ENCODE results near the gene TPPP3.

TPPP3 gene

DNA sequence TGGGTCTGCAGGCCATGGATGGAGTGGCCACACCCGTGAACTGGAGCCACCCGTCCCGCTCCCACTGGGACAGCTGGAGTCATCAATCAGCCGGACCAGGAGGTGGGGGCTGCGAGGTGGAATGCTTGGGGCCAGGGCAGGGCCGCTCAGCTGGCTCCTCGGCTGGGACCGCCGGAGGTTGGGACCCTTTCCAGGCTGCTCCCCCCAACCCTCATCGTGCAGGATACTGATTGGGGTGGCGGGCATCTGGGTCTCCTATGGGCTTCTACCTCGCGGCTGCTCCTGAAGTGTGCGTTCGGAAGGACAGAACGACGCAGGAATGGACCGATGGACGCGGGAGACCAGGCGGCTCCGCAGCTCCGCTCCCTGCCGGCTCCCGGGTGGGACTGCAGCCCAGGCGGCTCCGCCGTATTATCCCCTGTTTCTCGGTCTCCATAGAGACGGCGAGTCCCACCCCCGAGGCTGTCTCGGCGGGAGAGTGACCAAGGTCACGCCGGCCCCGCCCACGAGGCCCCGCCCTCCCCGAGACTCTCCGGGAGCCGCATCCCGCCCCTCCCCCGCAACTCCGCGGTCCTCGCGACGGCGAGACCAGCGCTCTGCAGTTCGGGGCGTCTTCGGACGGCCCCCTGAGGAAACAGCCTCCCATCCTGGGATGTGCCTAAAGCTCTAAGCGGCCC is at the start of gene TPPP3:
Gene TPPP3, minus strand, starts transcription at position 388 of the 677 bp plus-strand sequence. CDS start 2,387 bp downstream, outside the sequence.
- DNase-seq (ENCODE audit: low read depth), result no peak

DNA sequence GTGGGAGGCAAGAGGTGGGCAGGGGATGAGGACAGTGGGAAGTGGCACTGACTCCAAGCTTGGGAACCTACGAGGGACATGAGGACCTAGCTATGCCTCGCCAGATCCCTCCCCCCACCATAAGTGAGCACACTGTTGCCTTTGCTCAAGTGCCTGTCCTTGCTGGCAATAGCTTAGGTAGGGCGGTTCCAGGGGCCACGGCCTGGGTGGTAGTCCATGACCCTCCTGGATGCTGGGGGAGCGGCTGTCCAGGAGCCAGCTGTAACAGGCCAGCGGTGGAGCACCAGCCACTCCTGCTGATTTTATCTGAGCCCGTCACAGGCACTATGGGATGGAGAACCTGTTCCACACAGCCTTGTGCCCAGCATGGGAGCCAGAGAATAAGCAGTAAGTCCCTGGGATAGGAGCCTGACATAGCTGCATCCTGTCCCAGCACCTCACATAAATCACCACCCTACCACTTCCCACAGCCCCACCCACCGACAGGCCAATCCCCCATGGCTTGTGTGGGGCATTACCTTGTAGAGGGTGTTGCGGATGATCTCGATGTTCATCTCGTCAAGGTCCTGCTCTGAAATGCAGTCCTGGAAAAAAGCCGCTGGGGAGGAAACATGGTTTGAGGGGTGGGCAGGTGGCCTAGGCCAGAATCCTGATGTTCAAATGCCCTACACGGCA is 49.4 kb upstream of the TPPP3 start:
- no peak for DNase-seq (ENCODE audit: low read depth)

DNA sequence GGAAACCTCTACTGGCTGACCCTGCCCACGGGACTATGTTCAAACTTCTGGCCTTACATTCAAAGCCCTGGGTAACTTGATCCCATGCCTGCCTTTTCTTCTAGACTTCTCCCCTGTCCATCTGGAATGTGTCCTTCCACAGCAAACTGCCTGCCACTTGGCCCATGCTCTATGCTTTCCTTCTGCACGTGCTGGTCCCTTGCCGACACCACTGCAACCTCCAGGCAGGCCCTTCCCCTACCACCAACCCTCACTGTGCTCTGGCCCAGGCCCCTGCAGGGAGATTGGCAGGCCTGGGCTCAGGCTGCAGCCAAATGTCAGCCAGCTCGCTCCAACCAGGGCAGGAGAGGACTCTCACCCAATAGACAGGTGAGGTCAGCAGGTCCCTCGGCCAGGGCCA is 48.6 kb upstream of the TPPP3 start:
- DNase-seq (ENCODE audit: low read depth), result no peak

DNA sequence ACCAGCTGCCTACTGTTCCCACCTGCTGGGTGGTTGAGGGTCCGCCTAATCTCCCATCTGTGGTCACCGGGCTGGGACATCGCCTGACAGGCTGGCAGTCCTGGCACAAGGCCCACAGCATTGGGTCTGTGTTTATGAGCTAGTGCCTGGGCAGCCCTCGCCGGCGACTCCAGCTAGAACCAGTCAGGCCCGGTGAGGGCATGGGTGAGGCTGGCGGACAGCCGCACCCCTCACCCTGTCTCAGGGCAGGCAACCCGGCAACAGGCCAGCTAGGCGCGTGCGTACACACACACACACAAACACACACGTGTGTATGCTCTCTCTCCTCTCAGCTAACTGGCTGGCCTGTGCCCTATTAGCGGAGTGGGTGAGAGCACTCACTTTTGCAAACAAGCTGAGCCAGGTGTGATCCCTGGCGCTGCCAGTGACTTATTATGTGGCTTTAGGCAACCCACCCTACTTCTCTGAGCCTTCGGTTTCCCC is 48.0 kb upstream of the TPPP3 start:
- no peak for DNase-seq (ENCODE audit: low read depth)

DNA sequence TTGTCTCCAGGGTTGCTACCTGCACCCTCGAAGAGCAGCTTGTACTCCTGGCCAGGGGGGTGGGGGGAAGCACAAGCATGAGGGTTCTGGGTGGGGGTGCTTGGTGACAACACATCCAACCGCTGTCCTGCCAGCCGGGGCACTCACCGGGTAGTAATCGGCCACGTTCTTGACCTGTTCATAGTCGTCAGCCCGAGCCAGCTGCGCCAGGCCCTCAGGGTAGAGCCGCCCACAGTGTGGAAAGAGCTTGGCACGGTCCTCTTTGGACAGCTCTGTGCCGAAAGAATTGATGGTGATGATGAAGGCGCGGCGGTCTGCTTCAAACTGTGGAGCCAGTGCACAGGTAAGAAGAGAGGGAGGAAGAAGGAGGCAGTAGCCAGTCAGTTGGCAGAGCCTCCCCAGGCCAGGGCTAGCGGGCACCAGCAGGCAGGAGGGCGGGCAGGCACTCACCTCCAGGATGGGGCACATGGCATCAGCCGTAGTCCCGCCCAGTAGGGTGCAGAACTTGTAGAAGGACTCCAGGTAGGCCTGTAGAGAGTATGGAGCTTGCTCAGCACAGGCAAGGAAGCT is 45.6 kb upstream of the TPPP3 start:
- DNase-seq (ENCODE audit: low read depth), result no peak

DNA sequence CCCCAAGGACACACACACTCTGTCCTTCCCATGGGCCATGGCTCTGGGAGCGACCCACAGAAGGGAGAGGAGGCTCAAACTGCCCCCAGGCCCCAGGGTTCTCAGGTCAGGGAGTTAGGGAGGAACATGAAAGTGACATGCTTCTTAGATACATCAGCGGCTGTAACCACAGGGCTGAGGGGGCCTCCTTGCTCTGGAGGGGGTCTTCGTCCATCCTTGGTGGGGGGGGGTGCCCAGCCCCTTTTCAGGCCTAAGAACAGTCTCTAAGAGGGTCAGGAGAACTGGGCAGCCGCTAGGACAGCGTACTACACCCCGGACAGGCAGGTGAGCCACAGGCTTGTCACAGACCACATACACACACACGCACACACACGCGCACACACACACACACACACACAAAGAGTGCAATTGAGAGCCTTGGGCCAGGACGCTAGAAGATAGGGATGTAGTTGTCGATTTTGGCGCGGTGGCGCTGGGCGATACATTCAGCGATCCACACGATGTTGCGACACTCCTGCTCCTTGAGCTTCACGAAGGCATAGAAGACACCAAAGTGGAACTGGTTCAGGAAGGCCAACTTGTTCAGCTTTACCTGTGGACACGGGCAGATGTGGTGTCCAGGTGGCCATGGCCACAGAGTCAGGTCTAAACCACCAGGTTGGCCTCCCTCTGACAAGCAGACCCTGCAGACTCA is 44.9 kb upstream of the TPPP3 start:
- no peak for DNase-seq (ENCODE audit: low read depth)

DNA sequence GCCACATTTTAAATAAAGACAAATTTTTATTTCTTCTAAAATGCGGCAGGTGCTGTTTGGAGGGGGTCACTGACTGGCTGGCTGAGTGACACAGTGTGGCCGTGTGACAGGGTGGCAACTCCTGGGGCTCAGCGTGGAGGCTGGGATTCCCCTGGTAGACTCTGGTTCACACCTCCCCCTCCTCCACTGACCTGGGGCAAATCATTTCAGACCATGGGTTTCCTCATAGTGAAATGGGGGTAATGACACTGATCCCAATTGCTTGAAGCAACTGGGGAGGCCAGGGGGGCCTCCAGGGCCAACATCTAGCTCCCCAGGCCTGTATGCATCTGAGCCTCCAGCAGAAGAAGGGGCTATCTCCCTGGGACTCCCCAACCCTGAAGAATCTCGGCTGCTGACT is 44.2 kb upstream of the TPPP3 start:
- DNase-seq (ENCODE audit: low read depth), result no peak

DNA sequence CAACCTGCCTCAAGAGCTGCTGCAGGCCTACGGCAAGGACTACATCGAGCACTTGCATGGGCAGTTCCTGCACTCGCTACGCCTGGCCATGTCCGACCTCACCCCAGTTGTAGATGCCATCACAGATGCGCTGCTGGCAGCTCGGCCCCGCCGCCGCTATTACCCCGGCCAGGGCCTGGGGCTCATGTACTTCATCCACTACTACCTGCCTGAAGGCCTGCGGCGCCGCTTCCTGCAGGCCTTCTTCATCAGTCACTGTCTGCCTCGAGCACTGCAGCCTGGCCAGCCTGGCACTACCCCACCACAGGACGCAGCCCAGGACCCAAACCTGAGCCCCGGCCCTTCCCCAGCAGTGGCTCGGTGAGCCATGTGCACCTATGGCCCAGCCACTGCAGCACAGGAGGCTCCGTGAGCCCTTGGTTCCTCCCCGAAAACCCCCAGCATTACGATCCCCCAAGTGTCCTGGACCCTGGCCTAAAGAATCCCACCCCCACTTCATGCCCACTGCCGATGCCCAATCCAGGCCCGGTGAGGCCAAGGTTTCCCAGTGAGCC is 43.4 kb upstream of the TPPP3 start:
- no peak for DNase-seq (ENCODE audit: low read depth)

DNA sequence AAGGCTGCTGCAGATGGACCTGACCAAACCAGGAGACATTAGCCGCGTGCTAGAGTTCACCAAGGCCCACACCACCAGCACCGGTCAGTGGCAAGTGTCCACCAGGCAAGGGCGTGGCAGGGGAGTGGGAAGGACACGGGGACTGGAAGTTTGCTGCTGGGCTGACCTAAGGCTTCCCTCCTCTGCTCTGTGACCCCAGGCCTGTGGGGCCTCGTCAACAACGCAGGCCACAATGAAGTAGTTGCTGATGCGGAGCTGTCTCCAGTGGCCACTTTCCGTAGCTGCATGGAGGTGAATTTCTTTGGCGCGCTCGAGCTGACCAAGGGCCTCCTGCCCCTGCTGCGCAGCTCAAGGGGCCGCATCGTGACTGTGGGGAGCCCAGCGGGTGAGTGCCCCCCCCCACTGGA is 42.5 kb upstream of the TPPP3 start:
- no peak for DNase-seq (ENCODE audit: low read depth)

DNA sequence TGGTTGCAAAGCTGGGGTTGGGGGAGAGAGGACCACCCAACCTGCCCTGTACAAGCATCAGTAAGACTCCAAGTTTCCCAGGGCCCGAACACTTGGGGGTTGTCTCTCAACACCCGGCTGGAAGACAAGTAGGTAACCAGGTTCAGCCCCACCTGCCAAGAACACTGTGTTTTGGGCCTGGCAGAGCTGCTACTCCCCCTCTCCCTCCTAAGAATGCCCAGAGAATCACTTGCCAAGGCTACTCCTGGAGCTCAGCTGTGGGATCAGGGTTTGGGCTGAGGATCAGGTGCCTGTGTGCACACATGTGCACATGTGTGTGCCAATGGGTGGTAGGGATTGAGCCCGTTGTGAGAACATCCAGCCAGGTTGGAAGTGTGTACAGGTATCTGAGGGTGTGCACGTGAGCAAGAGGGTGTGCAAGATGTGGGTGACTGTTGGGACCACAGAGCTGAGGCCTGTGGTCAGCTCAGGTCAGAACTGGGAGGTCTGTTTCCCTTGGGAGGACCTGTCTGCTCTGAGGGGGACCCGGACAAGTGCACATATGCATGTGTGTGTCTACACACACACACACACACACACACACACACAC is 39.9 kb upstream of the TPPP3 start:
- DNase-seq (ENCODE audit: low read depth), result no peak

DNA sequence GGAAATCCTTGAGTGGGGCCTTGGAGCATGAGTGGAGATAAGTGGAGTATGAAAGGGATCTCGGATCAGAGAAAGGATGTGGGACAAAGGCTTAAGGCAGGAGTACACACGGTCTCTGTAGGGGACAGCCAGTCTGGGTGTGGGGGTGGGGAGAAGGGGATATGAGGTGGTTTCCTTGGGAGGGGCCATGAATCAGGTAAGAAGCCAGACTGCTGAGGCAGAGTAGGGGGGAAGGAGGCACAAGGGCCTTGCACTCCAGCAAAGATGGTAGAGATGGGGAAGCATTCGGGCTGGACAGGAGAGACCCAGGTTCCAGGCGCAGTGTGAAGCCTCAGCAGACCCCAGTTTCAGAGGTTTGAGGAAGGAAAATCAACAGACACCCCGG is 39.2 kb upstream of the TPPP3 start:
- DNase-seq (ENCODE audit: low read depth), result no peak

DNA sequence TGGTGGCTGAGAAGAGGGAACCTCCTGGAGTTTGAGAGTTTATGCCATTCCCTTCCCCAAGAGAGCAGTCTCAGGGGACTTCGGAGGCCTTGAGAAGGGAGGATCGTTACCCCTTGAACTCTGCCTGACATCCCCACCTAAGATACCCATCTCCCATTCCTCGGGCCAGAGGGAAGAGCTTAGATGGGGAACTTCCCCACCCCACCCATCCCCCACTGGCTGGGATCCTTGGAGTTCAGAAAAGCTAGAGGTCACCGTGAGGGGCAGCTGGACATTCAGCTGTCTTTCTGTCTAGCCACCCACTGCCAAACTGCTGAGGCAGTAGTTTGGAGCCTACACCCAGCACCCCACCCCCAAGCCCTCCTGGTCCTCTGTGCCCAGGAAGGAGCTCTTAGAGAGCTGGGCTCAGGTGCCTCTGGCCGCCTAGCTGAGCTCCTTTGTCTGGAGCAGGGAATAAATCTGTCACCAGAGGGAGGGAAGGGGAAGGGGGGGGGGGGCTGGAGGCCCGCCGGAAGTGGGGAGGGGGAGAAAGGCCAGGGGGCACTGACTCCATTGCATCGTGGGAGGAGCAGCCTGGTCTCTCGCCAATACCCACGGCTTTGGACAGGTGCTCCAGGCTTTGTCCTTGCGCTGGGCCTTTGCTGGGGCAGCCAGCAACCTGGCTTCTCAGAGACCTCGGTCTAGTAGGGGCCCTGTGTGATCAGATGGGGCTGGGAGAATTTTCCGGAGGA is 38.6 kb upstream of the TPPP3 start:
- DNase-seq (ENCODE audit: low read depth), result no peak

DNA sequence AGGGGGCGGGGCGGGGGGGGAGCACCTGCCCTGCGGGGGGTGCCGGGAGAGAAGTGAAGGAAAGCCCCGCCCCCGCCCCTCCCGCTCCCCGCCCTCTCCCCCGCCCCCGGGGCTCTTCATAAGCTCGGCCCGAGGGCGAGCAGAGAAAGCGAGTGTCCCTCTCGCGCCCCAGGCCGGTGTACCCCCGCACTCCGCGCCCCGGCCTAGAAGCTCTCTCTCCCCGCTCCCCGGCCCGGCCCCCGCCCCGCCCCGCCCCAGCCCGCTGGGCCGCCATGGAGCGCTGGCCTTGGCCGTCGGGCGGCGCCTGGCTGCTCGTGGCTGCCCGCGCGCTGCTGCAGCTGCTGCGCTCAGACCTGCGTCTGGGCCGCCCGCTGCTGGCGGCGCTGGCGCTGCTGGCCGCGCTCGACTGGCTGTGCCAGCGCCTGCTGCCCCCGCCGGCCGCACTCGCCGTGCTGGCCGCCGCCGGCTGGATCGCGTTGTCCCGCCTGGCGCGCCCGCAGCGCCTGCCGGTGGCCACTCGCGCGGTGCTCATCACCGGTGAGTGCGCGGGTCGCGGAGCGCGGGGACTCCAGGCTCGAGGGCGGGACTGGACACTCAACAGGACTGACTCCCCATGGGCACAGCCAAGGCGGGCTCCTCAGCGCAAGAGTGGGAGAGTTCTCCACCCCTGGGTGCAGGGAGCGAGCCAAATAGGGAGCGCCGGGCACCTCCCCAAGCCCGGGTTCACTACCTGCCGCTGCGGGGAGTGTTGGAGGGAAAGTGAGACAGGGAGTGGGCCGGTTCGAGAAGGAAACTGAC is 37.9 kb upstream of the TPPP3 start, which contains the start of gene HSD11B2:
Gene HSD11B2, plus strand, starts transcription at position 145 of the 798 bp plus-strand sequence. Its CDS starts 128 bp downstream, at position 273.
- no peak for DNase-seq (ENCODE audit: low read depth)

DNA sequence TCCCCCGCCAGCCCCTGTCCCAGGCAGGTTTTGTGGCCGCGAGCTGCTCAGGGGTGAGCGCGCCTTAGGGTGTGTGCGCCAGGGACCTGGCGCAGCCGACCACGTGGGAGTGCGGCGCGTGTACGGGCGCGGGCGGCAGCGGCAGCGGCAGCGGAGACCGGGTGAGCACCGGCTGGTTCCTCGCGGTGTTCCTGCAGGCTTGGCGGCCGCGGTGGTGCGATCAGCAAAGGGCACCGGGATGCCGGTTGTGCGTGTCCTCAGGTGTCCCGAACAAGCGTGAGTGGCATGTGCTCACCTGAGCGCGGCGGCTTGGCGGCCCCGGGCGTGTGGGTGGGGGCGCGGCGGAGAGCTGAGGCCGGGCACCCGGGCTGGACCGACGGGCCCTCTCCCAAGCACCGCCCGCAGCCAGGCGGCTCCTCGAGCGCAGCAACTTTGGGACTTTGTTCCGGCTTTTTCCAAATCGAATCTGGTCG is 37.2 kb upstream of the TPPP3 start:
- no peak for DNase-seq (ENCODE audit: low read depth)

DNA sequence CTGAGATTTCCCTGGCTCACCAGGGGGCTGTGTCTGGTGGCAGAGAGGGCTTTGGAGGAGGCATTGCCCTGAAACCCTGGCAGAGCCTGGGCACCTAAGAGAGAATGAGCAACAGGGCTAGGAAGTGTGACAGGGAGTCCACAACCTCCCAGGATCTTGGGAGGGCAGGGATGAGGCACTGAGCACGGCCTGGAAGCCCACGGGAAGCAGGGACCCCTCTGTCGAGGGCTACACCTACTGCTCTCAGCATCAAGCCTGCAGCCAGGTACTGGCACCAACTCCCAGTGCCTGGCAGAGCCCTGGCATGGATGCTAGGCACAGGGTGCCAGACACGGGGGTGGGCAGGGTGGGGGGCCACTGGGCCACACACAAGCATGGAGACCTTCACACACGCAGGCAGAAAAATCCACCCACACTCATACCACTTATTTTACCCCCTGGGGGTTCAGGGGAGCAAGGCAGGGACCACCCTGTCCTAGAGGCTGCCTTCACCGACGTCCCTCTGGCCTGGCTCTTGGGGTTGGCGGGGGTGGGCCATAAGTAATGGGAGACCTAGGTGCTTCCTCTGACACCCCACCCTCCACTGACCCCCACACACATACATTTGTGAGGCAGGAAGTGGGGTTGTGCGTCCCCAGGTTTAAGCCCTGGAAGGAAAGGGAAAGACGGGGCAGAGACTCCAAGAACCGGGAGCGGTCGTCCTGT is 36.7 kb upstream of the TPPP3 start:
- DNase-seq (ENCODE audit: low read depth), result no peak

DNA sequence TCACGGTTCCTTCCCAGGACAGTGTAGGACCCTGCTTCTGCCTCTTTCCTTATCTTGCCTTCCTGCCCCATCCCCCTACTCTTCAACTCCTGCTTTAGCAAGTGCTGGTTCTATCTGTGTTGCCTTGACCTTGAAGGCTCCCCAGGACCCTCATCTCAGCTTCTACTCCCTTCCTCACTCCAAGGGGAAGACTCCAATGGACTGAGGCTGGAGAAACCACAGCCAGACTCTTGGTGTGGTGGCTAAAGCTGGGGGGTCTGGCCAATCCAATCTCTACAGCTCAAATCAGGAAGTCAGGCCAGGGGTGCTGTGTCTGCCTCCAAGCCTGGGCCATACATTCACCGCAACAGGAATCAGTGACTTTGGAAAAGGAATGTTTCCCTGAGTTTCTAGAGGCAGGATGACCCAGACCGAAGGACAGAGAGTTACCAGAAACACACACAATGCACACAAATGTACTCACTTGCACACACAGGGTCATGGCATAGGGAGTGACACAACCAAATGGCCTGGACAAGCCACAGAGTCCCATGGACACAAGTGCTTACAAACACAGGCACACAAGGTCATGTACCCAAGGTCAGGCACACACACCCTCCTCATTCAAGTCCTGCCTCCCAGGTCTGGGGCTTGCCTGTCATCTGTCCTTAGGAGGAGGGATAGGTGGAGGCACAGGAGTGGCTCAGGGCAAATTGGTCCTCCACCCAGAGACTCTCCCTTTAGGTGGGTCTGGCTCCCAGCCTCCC is 35.9 kb upstream of the TPPP3 start:
- no peak for DNase-seq (ENCODE audit: low read depth)

DNA sequence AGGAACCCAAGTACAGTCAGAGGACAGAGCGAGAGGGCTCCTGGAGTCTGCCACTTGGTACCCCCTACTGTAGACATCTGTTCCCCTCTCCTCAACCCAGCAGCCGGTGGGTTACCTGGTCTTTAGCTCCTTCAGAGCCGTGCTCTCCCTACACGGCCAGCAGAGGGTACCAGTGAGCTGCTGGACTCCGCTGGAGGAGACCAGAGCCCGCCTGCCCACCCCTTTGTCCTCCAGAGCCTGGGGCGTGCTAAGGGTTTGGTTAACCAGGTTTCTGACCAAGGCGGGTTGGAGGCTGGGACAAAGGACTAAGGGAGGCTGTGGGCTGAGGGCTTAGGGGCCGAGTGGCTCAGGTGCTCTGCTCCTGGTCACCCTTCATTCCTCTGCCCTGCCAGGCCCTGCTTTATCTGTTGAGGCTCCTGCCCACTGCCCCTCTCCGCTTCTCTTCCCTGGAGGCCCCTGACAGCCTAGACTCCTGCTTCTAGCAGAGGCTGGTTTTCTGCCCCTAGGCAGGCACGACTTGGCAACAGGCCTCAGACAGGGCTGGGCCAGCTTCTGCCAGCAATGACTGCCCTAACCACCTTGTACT is 34.9 kb upstream of the TPPP3 start:
- DNase-seq (ENCODE audit: low read depth), result no peak

DNA sequence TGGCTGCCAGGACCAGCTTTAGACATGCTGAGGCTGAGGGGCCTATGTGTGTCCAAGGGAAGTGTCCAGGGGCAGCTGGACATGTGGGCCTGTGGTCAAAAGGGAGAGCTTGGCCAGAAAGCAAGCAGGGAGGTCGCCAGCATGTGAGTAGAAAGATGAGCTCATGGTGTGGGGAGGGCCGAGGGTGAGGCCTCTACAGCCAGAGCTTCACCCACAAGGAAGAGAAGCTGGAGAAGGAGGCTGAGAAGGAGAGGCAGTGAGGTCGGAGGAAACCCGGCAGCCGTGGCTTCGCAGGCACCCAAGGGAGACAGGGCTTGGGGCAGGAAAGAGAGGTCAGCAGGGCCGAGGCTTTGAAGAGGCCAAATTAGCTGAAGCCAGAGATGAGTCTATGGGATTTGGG is 33.7 kb upstream of the TPPP3 start:
- DNase-seq (ENCODE audit: low read depth), result no peak

DNA sequence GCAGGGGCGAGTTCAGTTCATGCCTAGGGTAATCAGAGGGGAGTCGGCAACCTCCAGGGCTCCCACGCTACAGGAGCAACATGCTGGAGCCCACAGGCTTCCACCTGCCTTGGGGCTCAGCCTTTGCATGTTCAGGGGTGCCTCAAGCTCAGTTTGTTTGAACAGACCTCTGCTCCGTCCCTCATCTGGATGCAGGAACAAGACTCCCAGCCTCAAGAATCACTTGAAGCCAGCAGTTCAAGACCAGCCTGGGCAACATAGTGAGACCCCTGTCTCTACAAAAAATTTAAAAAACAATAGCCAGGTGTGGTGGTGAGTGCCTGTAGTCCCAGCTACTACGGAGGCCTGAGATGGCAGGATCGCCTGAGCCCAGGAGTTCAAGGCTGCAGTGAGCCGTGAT is 32.7 kb upstream of the TPPP3 start:
- DNase-seq (ENCODE audit: low read depth), result no peak

Data from GM04503 (cell line).